IPS DF 6.9 (cell line): ENCODE measurements around the gene KDM3A.
"Not testable (repeated sequence)": the region's sequence is repeated elsewhere in the genome, so short reads cannot be mapped to it uniquely, and the experiment has no call there.

Source experiments
- DNase-seq: peaks from one replicate; pipeline ENCODE4 v3.0.0-alpha.2; 2013; ENCODE audit warnings: low read depth, low spot score
- H3K27ac ChIP-seq: one replicate; pipeline ENCODE4 v1.5.1; 2013; ENCODE audit warnings: low read length, control low read depth
- H3K27me3 ChIP-seq: 2 replicates; pipeline ENCODE4 v1.6.1; 2013; ENCODE audit warnings: mild to moderate bottlenecking, low read length; ENCODE audit not compliant: control insufficient read depth, insufficient read depth
- H3K36me3 ChIP-seq: 2 replicates; pipeline ENCODE4 v1.6.1; 2013; ENCODE audit warnings: low read length; ENCODE audit not compliant: control insufficient read depth, insufficient read depth
- H3K4me1 ChIP-seq: 2 replicates; pipeline ENCODE4 v1.6.1; 2013; ENCODE audit warnings: low read length; ENCODE audit not compliant: control insufficient read depth, insufficient read depth
- H3K4me3 ChIP-seq: 2 replicates; pipeline ENCODE4 v1.5.1; 2013; ENCODE audit warnings: mild to moderate bottlenecking, low read length
- H3K9me3 ChIP-seq: 2 replicates; pipeline ENCODE4 v1.6.1; 2013; ENCODE audit warnings: low read length, inconsistent platforms; ENCODE audit not compliant: control insufficient read depth, insufficient read depth
- WGBS: extraction: QIAGEN DNeasy Blood & Tissue Kit; methylation state at CpG from one replicate; pipeline ENCODE4 v1.1.7; 2013; ENCODE audit warnings: mixed read lengths, missing lambda C conversion rate; ENCODE audit not compliant: insufficient read length, insufficient coverage; 5-methylcytosine and 5-hydroxymethylcytosine counted together

The KDM3A gene

DNA sequence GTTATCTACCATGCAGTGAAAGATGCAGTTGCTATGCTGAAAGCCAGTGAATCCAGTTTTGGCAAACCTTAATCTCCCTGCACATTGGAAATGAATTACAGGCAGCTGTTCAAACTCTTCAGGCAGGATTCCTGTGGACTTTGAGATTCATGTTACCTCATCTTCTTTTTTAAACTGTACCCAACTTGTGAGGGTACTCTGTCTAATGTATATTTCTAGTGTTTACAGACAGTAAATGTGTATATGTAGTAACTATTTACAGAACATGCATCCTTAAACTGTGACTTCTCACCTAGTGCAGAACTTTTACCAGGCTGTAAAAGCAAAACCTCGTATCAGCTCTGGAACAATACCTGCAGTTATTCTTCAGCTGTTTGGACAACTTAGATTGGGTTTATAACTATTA lies 50.9 kb downstream of the KDM3A start:
- H3K36me3 ChIP-seq, result peaks cover 7% of the 10 kb centered on the region; the same call in 1 of the 2 replicates
- no CpG with 5 or more reads among the region's 1 CpG for WGBS

DNA sequence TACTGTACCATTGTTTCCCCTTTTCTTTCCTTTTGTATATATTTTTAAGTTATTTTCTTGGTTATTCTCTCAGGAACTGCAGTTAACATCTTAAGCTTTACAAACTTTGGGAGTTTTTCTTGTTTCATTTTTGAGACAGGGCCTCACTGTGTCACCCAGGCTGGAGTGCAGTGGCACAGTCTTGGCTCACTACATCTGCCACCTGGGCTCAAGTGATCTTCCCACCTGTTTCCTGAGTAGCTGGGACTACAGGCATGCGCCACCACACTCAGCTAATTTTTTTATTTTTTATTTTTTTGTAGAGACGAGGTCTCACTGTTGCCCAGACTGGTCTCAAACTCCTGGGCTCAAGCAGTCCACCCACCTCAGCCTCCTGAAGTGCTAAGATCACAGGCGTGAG lies 55.2 kb downstream of the KDM3A start:
- H3K36me3 ChIP-seq, H3K27ac ChIP-seq, H3K4me3 ChIP-seq, H3K27me3 ChIP-seq, DNase-seq, H3K4me1 ChIP-seq, H3K9me3 ChIP-seq: not testable (repeated sequence)
- no CpG with 5 or more reads among the region's 3 CpGs for WGBS

More for the DNA sequence above, 50.9 kb downstream of the KDM3A start:
- no peaks in the 10 kb centered on the region for H3K9me3 ChIP-seq
- H3K4me3 ChIP-seq, result no peak overlapping the region
- DNase-seq, result no peak
- no peaks in the 10 kb centered on the region for H3K4me1 ChIP-seq
- no peak overlapping the region for H3K27ac ChIP-seq
- H3K27me3 ChIP-seq, result no peaks in the 10 kb centered on the region

- H3K9me3 ChIP-seq, result peaks cover 3% of the 10 kb centered on the region; the same call in 1 of the 2 replicates
- WGBS, result no CpG with 5 or more reads among the region's 3 CpGs
- H3K36me3 ChIP-seq, result peaks cover 6% of the 10 kb centered on the region; the same call in 1 of the 2 replicates
- H3K27me3 ChIP-seq, result no peaks in the 10 kb centered on the region
- no peak overlapping the region for H3K4me3 ChIP-seq
- no peak for DNase-seq
- no peaks in the 10 kb centered on the region for H3K4me1 ChIP-seq
- no peak overlapping the region for H3K27ac ChIP-seq
These were observed 57.5 kb downstream of the KDM3A start for GRCh38 chr2:86498468-86499260.

- Histone ChIP-seq H3K27me3 (no peaks in the 10 kb centered on the region), H3K4me3 (no peak overlapping the region), H3K36me3 (peaks cover 6% of the 10 kb centered on the region; the same call in 1 of the 2 replicates), H3K9me3 (peaks cover 3% of the 10 kb centered on the region; the same call in 1 of the 2 replicates), H3K4me1 (no peaks in the 10 kb centered on the region), H3K27ac (no peak overlapping the region)
- DNase-seq, result no peak
- no CpG with 5 or more reads among the region's 6 CpGs for WGBS
These were observed 58.2 kb downstream of the KDM3A start for GRCh38 chr2:86499326-86499725.

GRCh38 chr2:86500325-86501083 lies 59.3 kb downstream of the KDM3A start:
- Histone ChIP-seq H3K27me3 (no peaks in the 10 kb centered on the region), H3K4me1 (no peaks in the 10 kb centered on the region), H3K36me3 (peaks cover 4% of the 10 kb centered on the region; the same call in 1 of the 2 replicates), H3K9me3 (peaks cover 3% of the 10 kb centered on the region; the same call in 1 of the 2 replicates), H3K4me3 (no peak overlapping the region), H3K27ac (no peak overlapping the region)
- no CpG with 5 or more reads among the region's 2 CpGs for WGBS
- no peak for DNase-seq

DNA sequence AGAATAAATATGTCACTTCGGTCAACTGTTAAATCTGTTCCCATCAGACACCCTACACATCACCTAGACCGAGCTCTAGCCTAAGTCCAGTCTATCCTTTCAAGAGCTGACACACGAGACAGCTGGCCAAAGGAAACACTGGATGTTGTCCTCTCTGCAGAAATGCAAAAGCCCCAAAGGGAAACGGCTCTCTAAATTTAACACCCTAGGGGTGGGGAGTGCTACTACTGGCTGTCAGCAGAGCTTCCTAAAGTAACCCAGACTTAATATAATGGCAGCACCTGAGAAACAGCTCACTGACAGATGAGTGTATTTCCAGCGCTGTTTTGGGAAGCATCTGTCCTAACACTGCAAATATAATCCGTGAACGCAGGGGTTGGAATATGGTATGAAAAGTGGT lies 66.4 kb downstream of the KDM3A start:
- H3K27me3 ChIP-seq, result no peaks in the 10 kb centered on the region
- H3K4me3 ChIP-seq, result no peak overlapping the region
- H3K36me3 ChIP-seq, result no peaks in the 10 kb centered on the region
- H3K27ac ChIP-seq, result no peak overlapping the region
- H3K9me3 ChIP-seq, result no peaks in the 10 kb centered on the region
- H3K4me1 ChIP-seq, result no peaks in the 10 kb centered on the region
- no CpG with 5 or more reads among the region's 7 CpGs for WGBS
- no peak for DNase-seq

DNA sequence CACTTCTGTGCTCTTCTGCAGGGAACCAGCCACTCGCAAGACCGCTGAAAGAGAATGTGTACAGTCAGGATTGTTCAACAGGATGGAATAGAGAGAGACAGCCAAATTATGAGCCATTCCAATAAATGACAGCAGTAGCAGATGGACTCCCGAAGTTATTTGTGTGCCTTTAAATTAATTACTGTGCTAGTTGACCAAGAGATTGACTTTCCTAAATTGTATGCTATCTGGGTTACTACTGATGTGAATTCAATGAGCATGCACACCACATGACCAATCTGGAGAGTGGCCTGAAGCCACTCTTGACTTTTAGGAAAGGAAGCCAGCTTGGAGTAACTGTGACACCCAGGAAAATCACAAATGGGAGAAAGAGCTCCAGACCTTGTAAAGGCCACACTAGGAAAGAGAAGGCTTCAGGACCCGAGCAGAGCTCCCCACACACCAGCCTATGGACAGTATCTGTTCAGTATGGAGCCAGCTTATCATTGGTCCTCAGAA lies 69.3 kb downstream of the KDM3A start:
- no peaks in the 10 kb centered on the region for H3K27me3 ChIP-seq
- no peaks in the 10 kb centered on the region for H3K9me3 ChIP-seq
- no peak overlapping the region for H3K4me3 ChIP-seq
- no peaks in the 10 kb centered on the region for H3K4me1 ChIP-seq
- WGBS, result no CpG with 5 or more reads among the region's 4 CpGs
- no peaks in the 10 kb centered on the region for H3K36me3 ChIP-seq
- no peak overlapping the region for H3K27ac ChIP-seq
- DNase-seq, result no peak

DNA sequence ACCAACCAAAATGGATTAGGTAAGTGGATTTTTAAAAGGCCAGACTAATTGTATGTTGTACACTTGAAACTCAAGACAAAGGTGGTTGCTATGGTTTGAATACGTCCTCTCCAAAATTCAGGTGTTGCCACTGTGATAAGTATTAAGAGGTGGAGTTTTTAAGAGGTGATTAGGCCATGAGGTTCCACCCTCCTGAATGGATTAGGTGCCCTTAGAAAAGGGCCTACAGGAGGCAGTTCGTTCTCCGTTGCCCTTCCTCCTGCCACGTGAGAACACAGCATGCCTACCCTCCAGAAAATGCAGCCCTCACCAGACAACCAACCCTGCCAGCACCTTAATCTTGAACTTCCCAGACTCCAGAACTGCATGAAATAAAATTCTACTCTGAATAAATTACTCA lies 70.9 kb downstream of the KDM3A start:
- no peak for DNase-seq
- Histone ChIP-seq H3K4me1 (no peaks in the 10 kb centered on the region), H3K27me3 (no peaks in the 10 kb centered on the region), H3K4me3 (no peak overlapping the region), H3K9me3 (no peaks in the 10 kb centered on the region), H3K36me3 (no peaks in the 10 kb centered on the region), H3K27ac (no peak overlapping the region)
- WGBS, result no CpG with 5 or more reads among the region's 4 CpGs

DNA sequence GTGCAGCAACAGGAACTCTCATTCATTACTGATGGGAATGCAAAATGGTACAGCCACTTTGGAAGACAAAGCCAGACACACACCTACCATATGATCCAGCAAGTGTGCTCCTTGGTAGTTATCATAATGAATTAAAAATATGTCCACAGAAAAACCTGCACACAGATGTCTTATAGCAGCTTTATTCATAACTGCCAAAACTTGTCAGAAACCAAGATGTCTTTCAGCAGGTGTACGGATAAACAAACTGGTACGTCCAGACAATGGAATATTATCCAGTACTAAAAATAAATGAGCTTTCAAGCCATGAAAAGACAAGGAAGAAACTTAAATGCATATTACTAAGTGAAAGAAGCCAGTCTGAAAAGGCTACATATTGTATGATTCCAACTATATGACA lies 71.7 kb downstream of the KDM3A start:
- H3K4me1 ChIP-seq, result no peaks in the 10 kb centered on the region
- WGBS, result no CpG with 5 or more reads among the region's 2 CpGs
- H3K4me3 ChIP-seq, result no peak overlapping the region
- H3K36me3 ChIP-seq, result no peaks in the 10 kb centered on the region
- H3K27ac ChIP-seq, result no peak overlapping the region
- H3K27me3 ChIP-seq, result no peaks in the 10 kb centered on the region
- no peaks in the 10 kb centered on the region for H3K9me3 ChIP-seq
- no peak for DNase-seq

- DNase-seq, result no peak
- no CpG with 5 or more reads among the region's 5 CpGs for WGBS
- H3K9me3 ChIP-seq, result no peaks in the 10 kb centered on the region
- no peak overlapping the region for H3K27ac ChIP-seq
- H3K4me3 ChIP-seq, result no peak overlapping the region
- no peaks in the 10 kb centered on the region for H3K36me3 ChIP-seq
- H3K27me3 ChIP-seq, result no peaks in the 10 kb centered on the region
- H3K4me1 ChIP-seq, result no peaks in the 10 kb centered on the region
These were observed 72.9 kb downstream of the KDM3A start for GRCh38 chr2:86513948-86514660.
